Ishikawa (cell line): ENCODE data around the gene CNEP1R1.

Experiments
- REST ChIP-seq: IDR thresholded peaks from 2 replicates; pipeline ENCODE4 v1.6.1; 2012; ENCODE audit warnings: low read depth, mild to moderate bottlenecking
- YY1 ChIP-seq: IDR thresholded peaks from 2 replicates; pipeline ENCODE4 v1.6.1; 2012; ENCODE audit warnings: low read depth

- TF ChIP-seq REST (no peak), YY1 (no peak)
Observed at GRCh38 chr16:50068550-50068949, 43.5 kb downstream of the CNEP1R1 start.
